ENCODE data around the gene OSBPL6. TPM values are rescaled to one million over a fixed set of nuclear protein-coding genes. Genes with fewer than 3 reads are reported as not detected.

Gene OSBPL6
- total and polyA plus RNA-seq, 9 of the 15 experiments (the other 6 are each of a cell fraction or from before 2014, with no cell fraction given), result 3.4 to 12.7 (median 9.3) TPM

DNA sequence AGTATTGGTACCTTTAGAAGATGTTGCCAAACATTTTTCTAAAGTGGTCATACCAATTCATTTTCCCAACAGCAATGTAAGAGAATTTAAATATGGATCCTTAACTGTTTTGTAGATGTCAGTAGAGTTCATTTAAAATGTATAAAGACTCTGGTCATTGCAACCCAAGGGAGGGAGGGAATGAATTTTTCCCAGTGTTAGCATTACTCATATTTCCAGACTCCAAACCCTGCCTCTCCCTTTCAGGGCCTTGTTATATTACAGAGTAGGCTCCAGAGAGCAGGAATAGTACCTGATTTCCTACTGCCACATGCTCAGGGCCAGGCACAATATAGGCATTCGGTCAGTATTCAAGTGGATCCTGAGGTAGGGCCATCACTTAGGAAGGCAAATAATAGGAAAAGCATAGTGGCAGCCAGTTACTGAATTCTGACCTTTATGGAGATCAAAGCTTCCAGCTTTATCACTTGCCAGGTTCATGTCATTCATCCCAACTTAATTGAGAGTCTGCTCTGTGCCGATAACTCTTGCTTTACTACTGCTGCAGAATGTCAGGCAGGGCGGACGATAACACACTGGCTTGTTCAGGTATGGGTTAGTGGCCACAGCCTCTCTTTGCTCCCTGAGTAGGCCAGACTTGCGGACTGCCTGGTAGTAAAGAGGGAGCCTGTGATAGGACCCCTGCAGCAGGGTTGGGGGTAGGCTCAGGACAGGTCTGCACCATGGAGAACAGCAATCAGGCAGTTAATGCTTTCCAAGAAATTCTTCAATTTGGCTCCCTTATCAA, 75.3 kb downstream of the OSBPL6 start (continued):
- TF ChIP-seq PTRF (tag; IDR thresholded peaks at IDR 0.05), result no peak
- TF ChIP-seq SETDB1 (IDR thresholded peaks at IDR 0.05; ENCODE audit: low read length), result no peak
- no peak; the same call in 1 of the 2 replicates for TF ChIP-seq KLF6 (CRISPR knock-in tag; IDR thresholded peaks at IDR 0.05; ENCODE audit: borderline replicate concordance)
- TF ChIP-seq MNT (conservative IDR thresholded peaks at IDR 0.05), result peak in 1 of 2 experiments; percentile 32; a peak in 1 of 4 replicates
- peak; percentile 42; the same call in 1 of the 2 replicates for TF ChIP-seq RB1 (IDR thresholded peaks at IDR 0.05; ENCODE audit: low read depth)
- no peak for TF ChIP-seq POLR2AphosphoS2 (IDR thresholded peaks at IDR 0.05; ENCODE audit: low read length)
- no peak for TF ChIP-seq SMC3 (conservative IDR thresholded peaks at IDR 0.05; ENCODE audit: insufficient read depth, low read depth, low read length)
- TF ChIP-seq ZEB2 (IDR thresholded peaks at IDR 0.05), result peak; percentile 93
- TF ChIP-seq IRF2 (CRISPR knock-in tag; IDR thresholded peaks at IDR 0.05), result no peak
- TF ChIP-seq SMARCC2 (IDR thresholded peaks at IDR 0.05; ENCODE audit: low read depth), result peak; percentile 89
- peak; percentile 99 for TF ChIP-seq ARID1B (IDR thresholded peaks at IDR 0.05)
- peak; percentile 92 to 95 for TF ChIP-seq TRIM24 (IDR thresholded peaks at IDR 0.05)
- TF ChIP-seq SIRT6 (IDR thresholded peaks at IDR 0.05; ENCODE audit: low read depth, low read length), result no peak
- TF ChIP-seq ZNF347 (CRISPR knock-in tag; IDR thresholded peaks at IDR 0.05; ENCODE audit: low read depth), result no peak
- no peak for TF ChIP-seq MECOM (CRISPR knock-in tag; IDR thresholded peaks at IDR 0.05)
- no peak for TF ChIP-seq PBX2 (CRISPR knock-in tag; IDR thresholded peaks at IDR 0.05; ENCODE audit: low read depth)
- TF ChIP-seq PBX2 (tag; conservative IDR thresholded peaks at IDR 0.05; ENCODE audit: low read depth), result peak; percentile 89
- peak; percentile 95 for TF ChIP-seq HMGN3 (IDR thresholded peaks at IDR 0.05; ENCODE audit: borderline replicate concordance, extremely low read depth, insufficient read length, low read depth, low read length)
- TF ChIP-seq CAMTA2 (CRISPR knock-in tag; conservative IDR thresholded peaks at IDR 0.05), result no peak
- TF ChIP-seq ELF4 (CRISPR knock-in tag; IDR thresholded peaks at IDR 0.05), result peak; percentile 50; the same call in 1 of the 2 replicates
- peak; percentile 51; the same call in 1 of the 2 replicates for TF ChIP-seq ZNF274 (IDR thresholded peaks at IDR 0.05; ENCODE audit: borderline replicate concordance, low read depth, low read length)
- no peak for TF ChIP-seq ZNF436 (CRISPR knock-in tag; IDR thresholded peaks at IDR 0.05)
- TF ChIP-seq, protein P1, sequence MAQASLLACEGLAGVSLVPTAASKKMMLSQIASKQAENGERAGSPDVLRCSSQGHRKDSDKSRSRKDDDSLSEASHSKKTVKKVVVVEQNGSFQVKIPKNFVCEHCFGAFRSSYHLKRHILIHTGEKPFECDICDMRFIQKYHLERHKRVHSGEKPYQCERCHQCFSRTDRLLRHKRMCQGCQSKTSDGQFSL (CRISPR knock-in tag; IDR thresholded peaks at IDR 0.05), result no peak
- TF ChIP-seq, protein P1 (tag; IDR thresholded peaks at IDR 0.05), result no peak
- TF ChIP-seq HDAC3 (IDR thresholded peaks at IDR 0.05; ENCODE audit: borderline replicate concordance, partially characterized antibody), result peak; percentile 64
